KMS-11 (cell line): ENCODE data around the gene ESRP2.
A peak's percentile ranks its signal among the peaks of the same experiment; 100 is the strongest.

ENCODE experiments used
- H2AFZ ChIP-seq: fragments of 200-600 bp; sonication (generic); 2 replicates; pipeline ENCODE4 v1.6.1; 2016; ENCODE audit warnings: antibody characterized with exemption, mixed run types, low read depth
- H3K27ac ChIP-seq: fragments of 200-600 bp; sonication (generic); 2 replicates; pipeline ENCODE4 v1.6.1; 2016; ENCODE audit warnings: mild to moderate bottlenecking, mixed run types
- H3K27me3 ChIP-seq: fragments of 200-600 bp; sonication (generic); 2 replicates; pipeline ENCODE4 v1.6.1; 2017; ENCODE audit warnings: mild to moderate bottlenecking, low read depth, mixed run types, moderate library complexity; ENCODE audit not compliant: insufficient read depth
- H3K36me3 ChIP-seq: fragments of 200-600 bp; sonication (generic); 2 replicates; pipeline ENCODE4 v1.6.1; 2017; ENCODE audit warnings: mild to moderate bottlenecking, mixed run types; ENCODE audit not compliant: insufficient read depth
- H3K4me1 ChIP-seq: fragments of 200-600 bp; sonication (generic); 2 replicates; pipeline ENCODE4 v1.6.1; 2016; ENCODE audit warnings: mild to moderate bottlenecking, low read depth, mixed run types; ENCODE audit not compliant: poor library complexity, severe bottlenecking
- H3K4me2 ChIP-seq: fragments of 200-600 bp; sonication (generic); 2 replicates; pipeline ENCODE4 v1.7.0; 2016; ENCODE audit warnings: mild to moderate bottlenecking, mixed run types
- H3K4me3 ChIP-seq: fragments of 200-600 bp; sonication (generic); IDR thresholded peaks from 2 replicates; pipeline ENCODE4 v1.6.1; 2017; ENCODE audit warnings: low read depth, low read length, mixed read lengths; ENCODE audit not compliant: insufficient read depth
- H3K79me2 ChIP-seq: fragments of 200-600 bp; sonication (generic); 2 replicates; pipeline ENCODE4 v1.6.1; 2016; ENCODE audit warnings: low read depth, mixed run types; ENCODE audit not compliant: insufficient read depth
- H3K9ac ChIP-seq: fragments of 200-600 bp; sonication (generic); 2 replicates; pipeline ENCODE4 v1.6.1; 2016; ENCODE audit warnings: mild to moderate bottlenecking, mixed run types
- H4K20me1 ChIP-seq: fragments of 200-600 bp; sonication (generic); 2 replicates; pipeline ENCODE4 v1.6.1; 2016; ENCODE audit warnings: mild to moderate bottlenecking, mixed run types; ENCODE audit not compliant: insufficient read depth
- CTCF ChIP-seq: fragments of 200-600 bp; sonication (generic); conservative IDR thresholded peaks from 2 replicates; pipeline ENCODE4 v1.6.1; 2017; ENCODE audit warnings: low read depth, mild to moderate bottlenecking, antibody characterized with exemption, low read length, moderate library complexity, mixed read lengths

Gene ESRP2

GRCh38 chr16:68250951-68251350, 15.0 kb upstream of the ESRP2 start:
- Histone ChIP-seq H3K27ac (peak overlapping the region; percentile 86), H3K36me3 (no peaks in the 10 kb centered on the region), H3K27me3 (no peaks in the 10 kb centered on the region), H3K9ac (peak overlapping the region; percentile 48; the same call in 1 of the 2 replicates), H3K4me1 (peaks cover 98% of the 10 kb centered on the region), H4K20me1 (no peaks in the 10 kb centered on the region), H3K79me2 (peaks cover 62% of the 10 kb centered on the region), H2AFZ (no peak overlapping the region), H3K4me3 (no peak overlapping the region), H3K4me2 (peak overlapping the region; percentile 86)
- TF ChIP-seq CTCF = no peak

GRCh38 chr16:68249371-68249770, 13.4 kb upstream of the ESRP2 start:
- Histone ChIP-seq H3K27me3 (no peaks in the 10 kb centered on the region), H3K4me1 (peaks cover 82% of the 10 kb centered on the region), H3K4me3 (no peak overlapping the region), H2AFZ (no peak overlapping the region), H3K9ac (no peak overlapping the region), H3K36me3 (no peaks in the 10 kb centered on the region), H4K20me1 (no peaks in the 10 kb centered on the region), H3K79me2 (peaks cover 63% of the 10 kb centered on the region), H3K4me2 (no peak overlapping the region), H3K27ac (no peak overlapping the region; the same call in 1 of the 2 replicates)
- no peak for TF ChIP-seq CTCF

GRCh38 chr16:68247932-68248331, 12.0 kb upstream of the ESRP2 start:
- H3K79me2 ChIP-seq = peaks cover 51% of the 10 kb centered on the region
- no peak overlapping the region; the same call in 1 of the 2 replicates for H3K4me2 ChIP-seq
- H3K27me3 ChIP-seq = no peaks in the 10 kb centered on the region
- H2AFZ ChIP-seq = no peak overlapping the region
- H3K9ac ChIP-seq = no peak overlapping the region
- peaks cover 72% of the 10 kb centered on the region for H3K4me1 ChIP-seq
- no peak overlapping the region for H3K27ac ChIP-seq
- H4K20me1 ChIP-seq = no peaks in the 10 kb centered on the region
- no peak for TF ChIP-seq CTCF
- no peak overlapping the region for H3K4me3 ChIP-seq
- H3K36me3 ChIP-seq = no peaks in the 10 kb centered on the region

GRCh38 chr16:68247400-68247799, 11.5 kb upstream of the ESRP2 start:
- Histone ChIP-seq H3K9ac (no peak overlapping the region), H3K27ac (no peak overlapping the region)

More at GRCh38 chr16:68247400-68247799, 11.5 kb upstream of the ESRP2 start:
- no peak for TF ChIP-seq CTCF
- Histone ChIP-seq H4K20me1 (no peaks in the 10 kb centered on the region), H2AFZ (no peak overlapping the region), H3K79me2 (peaks cover 49% of the 10 kb centered on the region), H3K4me3 (no peak overlapping the region), H3K4me1 (peaks cover 67% of the 10 kb centered on the region), H3K27me3 (no peaks in the 10 kb centered on the region), H3K36me3 (no peaks in the 10 kb centered on the region), H3K4me2 (peak overlapping the region; percentile 98; the same call in 1 of the 2 replicates)
